AG04450 (cell line): Measurements from ENCODE around the gene GNPTG. TPM values are rescaled to one million over a fixed set of nuclear protein-coding genes. Genes with fewer than 3 reads are reported as not detected.

Experiments used
- CTCF ChIA-PET: fragments of 300-600, 350-600 bp; formaldehyde crosslinking; extraction: SDS; loops from one replicate; lab custom pipeline; 2022; ENCODE audit warnings: antibody characterized with exemption, inconsistent platforms; lab: Charles Lee
- POLR2A ChIA-PET: fragments of 350-600 bp; formaldehyde crosslinking; extraction: SDS; loops from one replicate; lab custom pipeline; 2021; ENCODE audit warnings: antibody characterized with exemption, inconsistent platforms; lab: Yijun Ruan, JAX
- DNase-seq: peaks from one replicate; pipeline ENCODE4 v3.0.0-alpha.2; 2011; ENCODE audit warnings: low read depth, low spot score
- H3K27ac ChIP-seq: one replicate; pipeline ENCODE4 v1.5.1; 2012; ENCODE audit warnings: low read depth, low read length, control low read depth
- H3K27me3 ChIP-seq: one replicate; pipeline ENCODE4 v1.6.0; 2012; ENCODE audit warnings: low read length; ENCODE audit not compliant: control insufficient read depth, insufficient read depth
- H3K4me3 ChIP-seq: 2 replicates; pipeline ENCODE4 v1.5.1; 2011; ENCODE audit warnings: mild to moderate bottlenecking, low read depth, low read length, control low read depth
- H3K9me3 ChIP-seq: 2 replicates; pipeline ENCODE4 v1.5.1; 2012; ENCODE audit warnings: low read length; ENCODE audit not compliant: control insufficient read depth, insufficient read depth
- polyA plus RNA-seq: library from polyadenylated mRNA; depleted of rRNA; stranded (reverse); fragments of >200 nt; gene quantifications from 2 replicates; pipeline ENCODE4 v1.2.3, GENCODE V29; 2011
- TF ChIP-seq, protein P1 (sequence below): IDR thresholded peaks from 2 replicates; pipeline ENCODE4 v1.5.1; 2011; ENCODE audit warnings: low read depth, low read length, control low read depth, inconsistent platforms

GNPTG gene
- polyA plus RNA-seq, 1 experiment = 40.5 TPM

DNA sequence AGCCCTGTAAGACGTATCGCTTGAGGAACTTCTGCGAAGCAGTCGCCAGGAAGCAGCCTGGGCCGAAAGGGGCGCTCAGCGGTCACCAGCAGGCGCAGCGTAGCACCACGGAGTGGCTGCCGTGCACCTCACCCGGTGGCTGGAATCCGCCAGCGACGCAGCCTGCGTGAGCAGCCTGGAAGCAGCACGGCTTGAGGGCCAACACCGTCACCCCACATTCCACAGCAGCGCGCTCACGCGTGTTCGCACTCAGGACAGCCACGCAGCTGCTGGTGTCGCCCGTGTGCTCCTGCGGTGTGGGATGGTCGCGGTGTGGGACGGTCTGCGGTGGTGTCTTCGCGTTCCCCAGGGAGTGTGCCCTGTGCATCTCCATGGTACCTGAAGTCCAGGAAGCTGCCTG, 32.7 kb upstream of the GNPTG start:
- Histone ChIP-seq H3K27ac (no peak overlapping the region), H3K27me3 (no peaks in the 10 kb centered on the region), H3K9me3 (no peaks in the 10 kb centered on the region; the same call in 1 of the 2 replicates), H3K4me3 (no peak overlapping the region)
- TF ChIP-seq, protein P1, sequence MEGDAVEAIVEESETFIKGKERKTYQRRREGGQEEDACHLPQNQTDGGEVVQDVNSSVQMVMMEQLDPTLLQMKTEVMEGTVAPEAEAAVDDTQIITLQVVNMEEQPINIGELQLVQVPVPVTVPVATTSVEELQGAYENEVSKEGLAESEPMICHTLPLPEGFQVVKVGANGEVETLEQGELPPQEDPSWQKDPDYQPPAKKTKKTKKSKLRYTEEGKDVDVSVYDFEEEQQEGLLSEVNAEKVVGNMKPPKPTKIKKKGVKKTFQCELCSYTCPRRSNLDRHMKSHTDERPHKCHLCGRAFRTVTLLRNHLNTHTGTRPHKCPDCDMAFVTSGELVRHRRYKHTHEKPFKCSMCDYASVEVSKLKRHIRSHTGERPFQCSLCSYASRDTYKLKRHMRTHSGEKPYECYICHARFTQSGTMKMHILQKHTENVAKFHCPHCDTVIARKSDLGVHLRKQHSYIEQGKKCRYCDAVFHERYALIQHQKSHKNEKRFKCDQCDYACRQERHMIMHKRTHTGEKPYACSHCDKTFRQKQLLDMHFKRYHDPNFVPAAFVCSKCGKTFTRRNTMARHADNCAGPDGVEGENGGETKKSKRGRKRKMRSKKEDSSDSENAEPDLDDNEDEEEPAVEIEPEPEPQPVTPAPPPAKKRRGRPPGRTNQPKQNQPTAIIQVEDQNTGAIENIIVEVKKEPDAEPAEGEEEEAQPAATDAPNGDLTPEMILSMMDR = no peak
- ChIA-PET POLR2A (no interaction called here), CTCF (no interaction called here)
- no peak for DNase-seq

DNA sequence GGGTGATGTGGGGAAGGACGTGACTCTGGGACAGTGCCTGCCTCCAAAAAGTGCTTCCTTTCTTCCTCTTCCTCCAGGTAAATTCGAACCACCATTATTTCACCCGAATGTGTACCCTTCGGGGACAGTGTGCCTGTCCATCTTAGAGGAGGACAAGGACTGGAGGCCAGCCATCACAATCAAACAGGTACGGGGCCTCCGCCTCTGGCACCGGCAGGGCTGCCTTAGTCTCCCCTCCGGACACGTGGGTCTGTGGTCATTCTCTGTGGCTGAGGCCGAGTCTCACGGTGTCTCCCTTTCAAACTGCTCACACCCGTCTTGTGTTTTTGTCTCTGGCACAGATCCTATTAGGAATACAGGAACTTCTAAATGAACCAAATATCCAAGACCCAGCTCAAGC, 31.6 kb upstream of the GNPTG start:
- no peak overlapping the region for H3K4me3 ChIP-seq
- ChIA-PET POLR2A (no interaction called here), CTCF (interaction anchor here (0.6 kb wide), 1 partner anchor 11 kb away, joined by 3 read pairs; no protein-coding TSS in a partner anchor)
- TF ChIP-seq, protein P1 = no peak
- no peaks in the 10 kb centered on the region; the same call in 1 of the 2 replicates for H3K9me3 ChIP-seq
- no peak for DNase-seq
- H3K27me3 ChIP-seq = no peaks in the 10 kb centered on the region
- no peak overlapping the region for H3K27ac ChIP-seq

DNA sequence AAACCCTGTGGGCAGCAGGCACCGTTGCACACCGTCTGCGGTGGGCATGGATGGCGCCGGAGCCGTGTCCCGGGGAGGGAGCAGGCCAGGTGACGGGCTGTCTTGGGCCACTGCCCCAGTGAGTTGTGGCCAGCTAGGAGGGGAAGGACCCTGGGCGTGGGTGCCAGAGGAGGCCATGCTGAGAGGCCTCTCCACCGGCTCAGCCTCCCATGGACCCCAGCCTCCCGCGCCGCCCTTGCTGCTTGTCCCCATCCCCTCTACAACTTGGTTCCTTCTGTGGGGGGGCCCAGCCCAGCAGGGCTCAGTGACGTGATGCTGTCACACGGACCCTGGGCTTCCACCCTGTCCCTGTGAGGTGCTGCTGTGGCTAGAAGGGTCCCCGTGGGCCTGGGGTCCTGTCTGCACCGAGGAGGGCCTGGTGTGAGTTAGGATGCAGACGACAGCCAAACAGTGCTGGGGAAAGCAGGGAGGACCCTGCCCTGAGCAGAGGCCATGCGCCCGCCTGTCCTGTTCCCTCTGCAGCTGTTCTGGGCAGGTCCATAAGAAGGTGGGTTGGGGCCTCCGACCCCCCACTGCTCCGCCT, 31.0 kb upstream of the GNPTG start:
- Histone ChIP-seq H3K27me3 (no peaks in the 10 kb centered on the region), H3K4me3 (no peak overlapping the region), H3K27ac (no peak overlapping the region), H3K9me3 (no peaks in the 10 kb centered on the region; the same call in 1 of the 2 replicates)
- no peak for DNase-seq
- POLR2A ChIA-PET = interaction anchor here (0.6 kb wide), 1 partner anchor 563 kb away, joined by 7 read pairs; no protein-coding TSS in a partner anchor
- TF ChIP-seq, protein P1 = no peak
- CTCF ChIA-PET = interaction anchor here (0.6 kb wide), 1 partner anchor 10 kb away, joined by 3 read pairs; no protein-coding TSS in a partner anchor

DNA sequence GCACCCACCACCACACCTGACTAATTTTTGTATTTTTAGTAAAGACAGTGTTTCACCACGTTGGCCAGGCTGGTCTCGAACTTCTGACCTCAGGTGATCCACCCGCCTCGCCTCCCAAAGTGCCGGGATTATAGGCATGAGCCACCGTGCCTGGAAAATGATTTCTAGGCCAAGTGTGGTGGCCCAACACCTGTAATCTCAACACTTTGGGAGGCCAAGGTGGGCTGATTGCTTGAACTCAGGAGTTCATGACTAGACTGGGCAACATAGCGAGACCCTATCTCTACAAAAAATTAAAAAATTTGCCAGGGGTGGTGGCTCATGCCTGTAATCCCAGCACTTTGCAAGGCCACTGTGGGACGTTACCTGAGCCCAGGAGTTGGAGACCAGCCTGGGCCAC, 29.3 kb upstream of the GNPTG start:
- TF ChIP-seq, protein P1 = no peak
- no peak for DNase-seq
- Histone ChIP-seq H3K27me3 (no peaks in the 10 kb centered on the region), H3K4me3 (no peak overlapping the region), H3K9me3 (no peaks in the 10 kb centered on the region; the same call in 1 of the 2 replicates), H3K27ac (no peak overlapping the region)
- CTCF ChIA-PET = interaction anchor here (0.6 kb wide), 1 partner anchor 211 kb away, joined by 4 read pairs; no protein-coding TSS in a partner anchor
- POLR2A ChIA-PET = no interaction called here
